GM18502 (cell line): ENCODE measurements around the gene PRSS21.

Experiments used
- ATAC-seq: cut with Tn5 transposase; IDR thresholded peaks from one replicate; pipeline ENCODE4 v1.9.1; 2021; ENCODE audit warnings: mild to moderate bottlenecking; ENCODE audit not compliant: unreplicated experiment, poor library complexity

PRSS21 gene

GRCh38 chr16:2779151-2779920 lies 37.7 kb upstream of the PRSS21 start:
- no peak for ATAC-seq

- ATAC-seq = no peak
Observed at GRCh38 chr16:2779978-2780898, 36.8 kb upstream of the PRSS21 start.

- ATAC-seq = no peak
Observed at GRCh38 chr16:2782583-2783351, 34.3 kb upstream of the PRSS21 start.

GRCh38 chr16:2783581-2784357 lies 33.3 kb upstream of the PRSS21 start:
- ATAC-seq = no peak

GRCh38 chr16:2784358-2785100 lies 32.5 kb upstream of the PRSS21 start:
- ATAC-seq = no peak

GRCh38 chr16:2785101-2785991 lies 31.7 kb upstream of the PRSS21 start:
- no peak for ATAC-seq

GRCh38 chr16:2786061-2786825 lies 30.8 kb upstream of the PRSS21 start:
- no peak for ATAC-seq

- ATAC-seq = no peak
Observed at GRCh38 chr16:2786826-2787151, 30.2 kb upstream of the PRSS21 start.

- ATAC-seq = no peak
Observed at GRCh38 chr16:2787406-2787805, 29.6 kb upstream of the PRSS21 start, which contains the start of gene PRSS33. PRSS33 (minus strand) TSS chr16:2787560; CDS start chr16:2786547, 1,013 bp downstream.

GRCh38 chr16:2787961-2788360 lies 29.1 kb upstream of the PRSS21 start:
- no peak for ATAC-seq

GRCh38 chr16:2790631-2791030 lies 26.4 kb upstream of the PRSS21 start:
- no peak for ATAC-seq

- ATAC-seq = no peak
Observed at GRCh38 chr16:2791174-2791573, 25.9 kb upstream of the PRSS21 start.

- ATAC-seq = no peak
Observed at GRCh38 chr16:2792940-2793339, 24.1 kb upstream of the PRSS21 start.

- no peak for ATAC-seq
Observed at GRCh38 chr16:2795395-2796143, 21.5 kb upstream of the PRSS21 start.

- ATAC-seq = no peak
Observed at GRCh38 chr16:2798723-2799204, 18.3 kb upstream of the PRSS21 start.

GRCh38 chr16:2799205-2799858 lies 17.7 kb upstream of the PRSS21 start:
- no peak for ATAC-seq
